Neural progenitor cell (in vitro differentiated cells): ENCODE data around the gene TTYH2. TPM values are rescaled to one million over a fixed set of nuclear protein-coding genes. Genes with fewer than 3 reads are reported as not detected.

Source experiments
- DNase-seq: peaks from one replicate; pipeline ENCODE4 v3.0.0-alpha.2; 2016; ENCODE audit warnings: low spot score
- H2AFZ ChIP-seq: fragments of 200-600 bp; sonication (generic); replicated peaks from 2 replicates; pipeline ENCODE4 v1.6.1; 2016; ENCODE audit warnings: antibody characterized with exemption
- H3F3A ChIP-seq: fragments of 200-600 bp; sonication (generic); 2 replicates; pipeline ENCODE4 v1.6.1; 2016; ENCODE audit warnings: antibody characterized with exemption, low read depth
- H3K27ac ChIP-seq: fragments of 200-600 bp; sonication (generic); 2 replicates; pipeline ENCODE4 v1.5.1; 2016; ENCODE audit warnings: mild to moderate bottlenecking
- H3K27me3 ChIP-seq: fragments of 200-600 bp; sonication (generic); 2 replicates; pipeline ENCODE4 v1.6.1; 2016; ENCODE audit warnings: mild to moderate bottlenecking, moderate library complexity
- H3K36me3 ChIP-seq: fragments of 200-600 bp; sonication (generic); 2 replicates; pipeline ENCODE4 v1.5.1; 2016
- H3K4me1 ChIP-seq: fragments of 200-600 bp; sonication (generic); 2 replicates; pipeline ENCODE4 v1.6.1; 2016; ENCODE audit warnings: mixed run types
- H3K4me2 ChIP-seq: fragments of 200-600 bp; sonication (generic); 2 replicates; pipeline ENCODE4 v1.6.1; 2016
- H3K4me3 ChIP-seq: fragments of 200-600 bp; sonication (generic); 2 replicates; pipeline ENCODE4 v1.5.1; 2016
- H3K79me2 ChIP-seq: fragments of 200-600 bp; sonication (generic); 2 replicates; pipeline ENCODE4 v1.6.1; 2016; ENCODE audit warnings: low read depth
- H3K9ac ChIP-seq: fragments of 200-600 bp; sonication (generic); 2 replicates; pipeline ENCODE4 v1.6.1; 2016
- H3K9me3 ChIP-seq: fragments of 200-600 bp; sonication (generic); 2 replicates; pipeline ENCODE4 v1.5.1; 2016; ENCODE audit warnings: low read depth
- H4K20me1 ChIP-seq: fragments of 200-600 bp; sonication (generic); 2 replicates; pipeline ENCODE4 v1.6.1; 2016; ENCODE audit warnings: low read depth
- H3K27ac Mint-ChIP-seq: 3 replicates; pipeline ENCODE4 v1.8.0; 2021; ENCODE audit warnings: mixed read lengths
- H3K27me3 Mint-ChIP-seq: 2 replicates; pipeline ENCODE4 v1.8.0; 2022; ENCODE audit warnings: low read depth, mild to moderate bottlenecking, inconsistent platforms, moderate library complexity, mixed read lengths; ENCODE audit not compliant: insufficient read depth
- H3K36me3 Mint-ChIP-seq: 3 replicates; pipeline ENCODE4 v1.8.0; 2021; ENCODE audit warnings: mixed read lengths
- H3K4me1 Mint-ChIP-seq: 3 replicates; pipeline ENCODE4 v1.8.0; 2021; ENCODE audit warnings: mixed read lengths
- H3K4me3 Mint-ChIP-seq: 3 replicates; pipeline ENCODE4 v1.8.0; 2021; ENCODE audit warnings: mild to moderate bottlenecking, moderate library complexity, mixed read lengths
- H3K9me3 Mint-ChIP-seq: 3 replicates; pipeline ENCODE4 v1.8.0; 2020; ENCODE audit warnings: mixed read lengths
- EZH2 ChIP-seq: fragments of 200-600 bp; sonication (generic); IDR thresholded peaks from 2 replicates; pipeline ENCODE4 v1.6.1; 2017; ENCODE audit warnings: antibody characterized with exemption, mild to moderate bottlenecking, moderate library complexity
- EZH2phosphoT487 ChIP-seq: fragments of 200-600 bp; sonication (generic); IDR thresholded peaks from 2 replicates; pipeline ENCODE4 v1.6.1; 2017; ENCODE audit warnings: antibody characterized with exemption
- total RNA-seq: library from RNA; depleted of rRNA; stranded (reverse); fragments of >200 nt; gene quantifications from 2 replicates; pipeline ENCODE4 v1.2.3, GENCODE V29; 2015; ENCODE audit warnings: low replicate concordance
- TF ChIP-seq, protein P1 (sequence below): fragments of 200-600 bp; sonication (generic); IDR thresholded peaks from 2 replicates; pipeline ENCODE4 v1.5.1; 2017; ENCODE audit warnings: antibody characterized with exemption, mild to moderate bottlenecking

TTYH2 gene
- total RNA-seq, 1 donor from 2014 or later: 5.8 TPM

GRCh38 chr17:74243013-74243755 is 29.8 kb downstream of the TTYH2 start:
- DNase-seq: no peak
- Histone ChIP-seq H4K20me1 (no peaks in the 10 kb centered on the region), H3K27ac (no peak overlapping the region), H3K27me3 (no peaks in the 10 kb centered on the region), H3K4me1 (peaks cover 36% of the 10 kb centered on the region), H3K9ac (no peak overlapping the region), H3K79me2 (no peaks in the 10 kb centered on the region), H3F3A (peaks cover 30% of the 10 kb centered on the region), H3K4me2 (no peak overlapping the region), H3K9me3 (no peaks in the 10 kb centered on the region), H3K36me3 (no peaks in the 10 kb centered on the region), H3K4me3 (no peak overlapping the region), H2AFZ (no peak overlapping the region)
- no peak for TF ChIP-seq EZH2phosphoT487
- TF ChIP-seq EZH2: no peak
- TF ChIP-seq, protein P1, sequence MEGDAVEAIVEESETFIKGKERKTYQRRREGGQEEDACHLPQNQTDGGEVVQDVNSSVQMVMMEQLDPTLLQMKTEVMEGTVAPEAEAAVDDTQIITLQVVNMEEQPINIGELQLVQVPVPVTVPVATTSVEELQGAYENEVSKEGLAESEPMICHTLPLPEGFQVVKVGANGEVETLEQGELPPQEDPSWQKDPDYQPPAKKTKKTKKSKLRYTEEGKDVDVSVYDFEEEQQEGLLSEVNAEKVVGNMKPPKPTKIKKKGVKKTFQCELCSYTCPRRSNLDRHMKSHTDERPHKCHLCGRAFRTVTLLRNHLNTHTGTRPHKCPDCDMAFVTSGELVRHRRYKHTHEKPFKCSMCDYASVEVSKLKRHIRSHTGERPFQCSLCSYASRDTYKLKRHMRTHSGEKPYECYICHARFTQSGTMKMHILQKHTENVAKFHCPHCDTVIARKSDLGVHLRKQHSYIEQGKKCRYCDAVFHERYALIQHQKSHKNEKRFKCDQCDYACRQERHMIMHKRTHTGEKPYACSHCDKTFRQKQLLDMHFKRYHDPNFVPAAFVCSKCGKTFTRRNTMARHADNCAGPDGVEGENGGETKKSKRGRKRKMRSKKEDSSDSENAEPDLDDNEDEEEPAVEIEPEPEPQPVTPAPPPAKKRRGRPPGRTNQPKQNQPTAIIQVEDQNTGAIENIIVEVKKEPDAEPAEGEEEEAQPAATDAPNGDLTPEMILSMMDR: no peak
- Mint-ChIP-seq H3K27ac (peak overlapping the region; percentile 53), H3K36me3 (peaks cover 6% of the 10 kb centered on the region), H3K27me3 (peaks cover 11% of the 10 kb centered on the region), H3K9me3 (peaks cover 4% of the 10 kb centered on the region), H3K4me1 (peaks cover 45% of the 10 kb centered on the region), H3K4me3 (no peak overlapping the region)

- H3K4me2 ChIP-seq: no peak overlapping the region
- no peak overlapping the region for H3K27ac ChIP-seq
- Mint-ChIP-seq H3K27ac (no peak overlapping the region), H3K4me1 (peaks cover 45% of the 10 kb centered on the region), H3K4me3 (no peak overlapping the region), H3K9me3 (peaks cover 4% of the 10 kb centered on the region), H3K36me3 (peaks cover 6% of the 10 kb centered on the region), H3K27me3 (peaks cover 14% of the 10 kb centered on the region)
- H3K4me3 ChIP-seq: no peak overlapping the region
- no peaks in the 10 kb centered on the region for H3K9me3 ChIP-seq
- H2AFZ ChIP-seq: no peak overlapping the region
- H3K79me2 ChIP-seq: no peaks in the 10 kb centered on the region
- H4K20me1 ChIP-seq: no peaks in the 10 kb centered on the region
- H3K36me3 ChIP-seq: no peaks in the 10 kb centered on the region
- peaks cover 36% of the 10 kb centered on the region for H3K4me1 ChIP-seq
- TF ChIP-seq, protein P1: no peak
- TF ChIP-seq EZH2phosphoT487: no peak
- H3K9ac ChIP-seq: no peak overlapping the region
- DNase-seq: no peak
- no peaks in the 10 kb centered on the region for H3K27me3 ChIP-seq
- H3F3A ChIP-seq: peaks cover 27% of the 10 kb centered on the region
These were observed 30.8 kb downstream of the TTYH2 start for GRCh38 chr17:74244128-74244527.

DNA sequence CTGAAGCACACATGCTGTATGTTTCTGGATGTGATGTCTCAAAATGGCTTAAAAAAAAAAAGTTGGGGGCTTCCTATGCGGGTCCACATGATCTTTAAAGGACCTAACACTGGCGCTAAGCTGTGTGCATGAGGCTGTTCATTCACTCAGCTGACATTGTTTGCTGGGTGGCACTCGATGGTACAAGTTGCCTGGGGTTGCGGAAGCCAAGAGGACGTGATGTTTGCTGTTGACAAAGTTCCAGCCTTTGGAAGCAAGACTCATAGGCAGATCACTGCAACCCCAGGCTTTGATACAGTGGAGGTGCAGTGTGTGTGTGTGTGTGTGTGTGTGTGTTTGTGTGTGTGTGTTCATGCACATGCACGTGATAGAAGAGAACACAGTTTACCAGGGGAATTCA is 31.2 kb downstream of the TTYH2 start:
- no peak overlapping the region for H3K9ac ChIP-seq
- peaks cover 23% of the 10 kb centered on the region for H3F3A ChIP-seq
- no peaks in the 10 kb centered on the region for H3K79me2 ChIP-seq
- H3K36me3 ChIP-seq: no peaks in the 10 kb centered on the region
- H2AFZ ChIP-seq: no peak overlapping the region
- H3K27ac ChIP-seq: no peak overlapping the region
- peaks cover 6% of the 10 kb centered on the region for H3K36me3 Mint-ChIP-seq
- peaks cover 47% of the 10 kb centered on the region for H3K4me1 Mint-ChIP-seq
- no peaks in the 10 kb centered on the region for H4K20me1 ChIP-seq
- no peaks in the 10 kb centered on the region for H3K9me3 ChIP-seq
- no peaks in the 10 kb centered on the region for H3K27me3 ChIP-seq
- TF ChIP-seq, protein P1: no peak
- no peak for TF ChIP-seq EZH2
- TF ChIP-seq EZH2phosphoT487: no peak
- H3K9me3 Mint-ChIP-seq: peaks cover 4% of the 10 kb centered on the region
- no peak overlapping the region for H3K4me3 ChIP-seq
- peak overlapping the region; percentile 63 for H3K4me2 ChIP-seq
- H3K4me3 Mint-ChIP-seq: no peak overlapping the region
- DNase-seq: no peak
- no peak overlapping the region for H3K27ac Mint-ChIP-seq
- H3K4me1 ChIP-seq: peaks cover 33% of the 10 kb centered on the region
- peaks cover 14% of the 10 kb centered on the region for H3K27me3 Mint-ChIP-seq
